Measurements from ENCODE around the gene PDCD4.

DNA sequence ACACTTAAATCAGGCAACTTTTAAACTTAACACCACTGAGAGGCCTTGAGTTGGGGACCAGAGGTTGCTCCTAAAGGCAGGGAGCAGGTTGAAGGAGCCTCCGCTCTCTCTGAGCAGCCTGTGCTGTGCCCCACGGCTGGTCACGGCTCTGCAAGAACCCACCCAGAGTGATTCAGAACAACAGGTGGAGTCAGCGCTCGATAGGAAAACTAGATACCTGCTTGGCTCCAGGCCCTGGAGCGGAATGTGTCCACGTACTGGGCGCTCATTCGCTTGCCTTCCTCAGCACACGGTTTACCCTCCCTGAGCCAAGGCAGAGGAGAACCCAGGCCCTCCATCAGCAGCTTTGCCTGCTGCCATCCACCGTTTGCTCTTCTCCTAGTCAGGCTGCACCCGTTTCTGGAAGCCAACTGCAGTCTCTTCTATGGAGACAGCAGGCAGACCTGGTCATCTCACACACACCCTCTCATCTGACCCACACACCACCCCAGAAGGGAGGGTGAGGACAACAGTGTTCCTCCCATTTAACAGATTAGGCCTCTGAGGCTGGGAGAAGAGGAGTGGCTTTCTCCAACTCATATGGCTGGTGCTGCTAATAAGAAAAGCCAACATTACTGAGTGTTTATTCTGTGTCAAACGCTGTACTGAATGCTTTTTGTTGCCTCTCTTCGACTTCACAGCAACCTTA, 37.6 kb upstream of the PDCD4 start:
- TF ChIP-seq GATA2 (IDR thresholded peaks at IDR 0.05; ENCODE audit: low read depth, low read length) (no peak), GATA3 (IDR thresholded peaks at IDR 0.05; ENCODE audit: low read depth, low read length) (no peak)
